AG09309 (cell line): ENCODE results near the gene MOB3B.

Source experiments
- DNase-seq: peaks from one replicate; pipeline ENCODE4 v3.0.0-alpha.2; 2010; ENCODE audit warnings: low read depth
- H3K4me3 ChIP-seq: 2 replicates; pipeline ENCODE4 v1.5.1; 2011; ENCODE audit warnings: mild to moderate bottlenecking, low read depth, low read length, moderate library complexity; ENCODE audit not compliant: control insufficient read depth
- CTCF ChIP-seq: IDR thresholded peaks from 2 replicates; pipeline ENCODE4 v1.5.1; 2011; ENCODE audit warnings: mild to moderate bottlenecking, low read depth, low read length, inconsistent platforms; ENCODE audit not compliant: insufficient read depth, control insufficient read depth; ENCODE audit errors: missing control alignments

The MOB3B gene

GRCh38 chr9:27329291-27329690 lies 200.3 kb downstream of the MOB3B start:
- DNase-seq: no peak
- TF ChIP-seq CTCF: no peak
- no peak overlapping the region for H3K4me3 ChIP-seq

- H3K4me3 ChIP-seq: no peak overlapping the region
- no peak for DNase-seq
- TF ChIP-seq CTCF: no peak
Observed at GRCh38 chr9:27328483-27328882, 201.1 kb downstream of the MOB3B start.

- no peak for TF ChIP-seq CTCF
- H3K4me3 ChIP-seq: no peak overlapping the region
- DNase-seq: no peak
Observed at GRCh38 chr9:27311184-27311583, 218.4 kb downstream of the MOB3B start.

GRCh38 chr9:27310582-27310981 lies 219.0 kb downstream of the MOB3B start:
- H3K4me3 ChIP-seq: no peak overlapping the region
- TF ChIP-seq CTCF: no peak
- no peak for DNase-seq

GRCh38 chr9:27308691-27309390 lies 220.8 kb downstream of the MOB3B start:
- H3K4me3 ChIP-seq: no peak overlapping the region
- no peak for DNase-seq
- no peak for TF ChIP-seq CTCF

GRCh38 chr9:27304521-27304920 lies 225.1 kb downstream of the MOB3B start:
- no peak overlapping the region for H3K4me3 ChIP-seq
- DNase-seq: no peak
- TF ChIP-seq CTCF: no peak
